Hepatocyte (in vitro differentiated cells): ENCODE data around the gene TRAF2. TPM values are rescaled to one million over a fixed set of nuclear protein-coding genes. Genes with fewer than 3 reads are reported as not detected.

Experiments used
- DNase-seq: peaks from one replicate; pipeline ENCODE4 v3.0.0-alpha.2; 2016; ENCODE audit warnings: low spot score
- H2AFZ ChIP-seq: fragments of 200-600 bp; sonication (generic); 2 replicates; pipeline ENCODE4 v1.6.0; 2016; ENCODE audit warnings: antibody characterized with exemption, mild to moderate bottlenecking
- H3K27ac ChIP-seq: fragments of 200-600 bp; sonication (generic); 2 replicates; pipeline ENCODE4 v1.5.1; 2016; ENCODE audit warnings: mild to moderate bottlenecking
- H3K27me3 ChIP-seq: fragments of 200-600 bp; sonication (generic); 2 replicates; pipeline ENCODE4 v1.6.1; 2016
- H3K36me3 ChIP-seq: fragments of 200-600 bp; sonication (generic); replicated peaks from 2 replicates; pipeline ENCODE4 v1.5.1; 2016; ENCODE audit warnings: low read depth; ENCODE audit not compliant: insufficient read depth
- H3K4me1 ChIP-seq: fragments of 200-600 bp; sonication (generic); 2 replicates; pipeline ENCODE4 v1.5.1; 2016; ENCODE audit warnings: mild to moderate bottlenecking, moderate library complexity; ENCODE audit not compliant: insufficient read depth
- H3K4me2 ChIP-seq: fragments of 200-600 bp; sonication (generic); 2 replicates; pipeline ENCODE4 v1.6.0; 2016
- H3K4me3 ChIP-seq: fragments of 200-600 bp; sonication (generic); 2 replicates; pipeline ENCODE4 v1.5.1; 2016; ENCODE audit warnings: mild to moderate bottlenecking
- H3K79me2 ChIP-seq: fragments of 200-600 bp; sonication (generic); 2 replicates; pipeline ENCODE4 v1.6.0; 2017; ENCODE audit warnings: mild to moderate bottlenecking
- H3K9me2 ChIP-seq: fragments of 200-600 bp; sonication (generic); replicated peaks from 2 replicates; pipeline ENCODE4 v1.6.0; 2017; ENCODE audit warnings: mild to moderate bottlenecking; ENCODE audit not compliant: insufficient read depth
- H3K9me3 ChIP-seq: fragments of 200-600 bp; sonication (generic); 2 replicates; pipeline ENCODE4 v1.5.1; 2016; ENCODE audit warnings: low read depth, mild to moderate bottlenecking
- H4K20me1 ChIP-seq: fragments of 200-600 bp; sonication (generic); 2 replicates; pipeline ENCODE4 v1.6.0; 2016; ENCODE audit warnings: mild to moderate bottlenecking; ENCODE audit not compliant: insufficient read depth, poor library complexity, severe bottlenecking
- CTCF ChIP-seq: fragments of 200-600 bp; sonication (generic); IDR thresholded peaks from 2 replicates; pipeline ENCODE4 v1.5.1; 2016; ENCODE audit warnings: antibody characterized with exemption, mild to moderate bottlenecking; ENCODE audit not compliant: poor library complexity
- EZH2 ChIP-seq: fragments of 200-600 bp; sonication (generic); IDR thresholded peaks from 2 replicates; pipeline ENCODE4 v1.6.1; 2016; ENCODE audit warnings: antibody characterized with exemption, mild to moderate bottlenecking, borderline replicate concordance
- EZH2phosphoT487 ChIP-seq: fragments of 200-600 bp; sonication (generic); IDR thresholded peaks from one replicate; pipeline ENCODE4 v1.6.1; 2018; ENCODE audit warnings: antibody characterized with exemption, mild to moderate bottlenecking, low read depth, moderate library complexity; ENCODE audit not compliant: unreplicated experiment, severe bottlenecking
- WGBS: methylation state at CpG from one replicate; pipeline ENCODE4 v1.1.6; 2016; ENCODE audit warnings: low lambda C conversion rate; ENCODE audit errors: missing lambda C conversion rate; 5-methylcytosine and 5-hydroxymethylcytosine counted together
- polyA plus RNA-seq: library from polyadenylated mRNA; unstranded; fragments of >200 nt; fragmentation: Nextera tagmentation; extraction: Ambion mirVana; gene quantifications from 2 replicates; pipeline ENCODE4 v1.2.1, GENCODE V29; 2016
- total RNA-seq: library from RNA; depleted of rRNA; stranded (reverse); fragments of >200 nt; gene quantifications from 2 replicates; pipeline ENCODE4 v1.2.3, GENCODE V29; 2014

The TRAF2 gene
- total and polyA plus RNA-seq, 2 experiments from 2014 or later, result 7.6 to 12.4 TPM

DNA sequence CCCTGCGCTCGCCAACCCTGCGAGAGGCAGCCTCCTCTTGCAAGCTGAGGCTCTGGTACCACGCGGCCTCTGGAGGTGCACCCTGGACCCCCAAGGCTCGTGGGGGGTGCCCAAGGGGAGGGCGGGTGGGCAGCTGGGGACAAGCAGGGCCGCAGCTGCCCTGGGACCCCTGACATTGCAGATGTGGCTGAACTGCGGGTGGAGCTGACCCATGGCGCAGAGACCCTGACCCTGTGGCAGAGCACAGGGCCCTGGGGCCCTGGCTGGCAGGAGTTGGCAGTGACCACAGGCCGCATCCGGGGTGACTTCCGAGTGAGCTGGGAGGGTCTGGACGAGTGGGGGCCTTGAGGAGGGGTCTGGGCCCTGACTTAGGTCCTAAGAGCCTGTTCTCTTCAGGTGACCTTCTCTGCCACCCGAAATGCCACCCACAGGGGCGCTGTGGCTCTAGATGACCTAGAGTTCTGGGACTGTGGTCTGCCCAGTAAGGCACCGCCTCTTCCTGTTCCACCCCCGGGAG lies 32.7 kb upstream of the TRAF2 start:
- no peak overlapping the region for H3K4me3 ChIP-seq
- TF ChIP-seq EZH2 (no peak), EZH2phosphoT487 (no peak), CTCF (no peak)
- WGBS, result 96% methylated on average over 16 of the region's 18 CpGs
- H3K36me3 ChIP-seq, result no peaks in the 10 kb centered on the region
- peaks cover 12% of the 10 kb centered on the region for H3K79me2 ChIP-seq
- no peak for DNase-seq
- H4K20me1 ChIP-seq, result peaks cover 12% of the 10 kb centered on the region
- H3K9me2 ChIP-seq, result no peaks in the 10 kb centered on the region
- no peak overlapping the region for H3K27ac ChIP-seq
- H3K4me2 ChIP-seq, result no peak overlapping the region
- no peaks in the 10 kb centered on the region for H3K27me3 ChIP-seq
- H3K9me3 ChIP-seq, result no peaks in the 10 kb centered on the region
- peaks cover 10% of the 10 kb centered on the region for H3K4me1 ChIP-seq
- no peak overlapping the region for H2AFZ ChIP-seq

- peaks cover 12% of the 10 kb centered on the region for H4K20me1 ChIP-seq
- no peak overlapping the region for H3K4me3 ChIP-seq
- no peak for TF ChIP-seq EZH2phosphoT487
- no peak for TF ChIP-seq EZH2
- TF ChIP-seq CTCF, result no peak
- WGBS, result 83% methylated on average over 20 of the region's 30 CpGs
- H3K4me2 ChIP-seq, result no peak overlapping the region
- no peak overlapping the region for H2AFZ ChIP-seq
- no peak overlapping the region for H3K27ac ChIP-seq
- H3K9me3 ChIP-seq, result no peaks in the 10 kb centered on the region
- H3K36me3 ChIP-seq, result no peaks in the 10 kb centered on the region
- H3K9me2 ChIP-seq, result no peaks in the 10 kb centered on the region
- DNase-seq, result no peak
- H3K27me3 ChIP-seq, result no peaks in the 10 kb centered on the region
- peaks cover 12% of the 10 kb centered on the region for H3K79me2 ChIP-seq
- H3K4me1 ChIP-seq, result peaks cover 17% of the 10 kb centered on the region
Measured at GRCh38 chr9:136854113-136854841, 32.0 kb upstream of the TRAF2 start.

- Histone ChIP-seq H3K36me3 (no peaks in the 10 kb centered on the region), H3K9me3 (no peaks in the 10 kb centered on the region), H3K4me1 (peaks cover 22% of the 10 kb centered on the region), H2AFZ (no peak overlapping the region), H4K20me1 (peaks cover 8% of the 10 kb centered on the region), H3K27ac (no peak overlapping the region), H3K27me3 (no peaks in the 10 kb centered on the region), H3K79me2 (peaks cover 9% of the 10 kb centered on the region), H3K9me2 (no peaks in the 10 kb centered on the region), H3K4me2 (no peak overlapping the region), H3K4me3 (no peak overlapping the region)
- WGBS, result 91% methylated on average over 21 of the region's 23 CpGs
- TF ChIP-seq CTCF (no peak), EZH2 (no peak), EZH2phosphoT487 (no peak)
- DNase-seq, result no peak
Measured at GRCh38 chr9:136854842-136855460, 31.4 kb upstream of the TRAF2 start.
